ENCODE data around the gene RXRA.

DNA sequence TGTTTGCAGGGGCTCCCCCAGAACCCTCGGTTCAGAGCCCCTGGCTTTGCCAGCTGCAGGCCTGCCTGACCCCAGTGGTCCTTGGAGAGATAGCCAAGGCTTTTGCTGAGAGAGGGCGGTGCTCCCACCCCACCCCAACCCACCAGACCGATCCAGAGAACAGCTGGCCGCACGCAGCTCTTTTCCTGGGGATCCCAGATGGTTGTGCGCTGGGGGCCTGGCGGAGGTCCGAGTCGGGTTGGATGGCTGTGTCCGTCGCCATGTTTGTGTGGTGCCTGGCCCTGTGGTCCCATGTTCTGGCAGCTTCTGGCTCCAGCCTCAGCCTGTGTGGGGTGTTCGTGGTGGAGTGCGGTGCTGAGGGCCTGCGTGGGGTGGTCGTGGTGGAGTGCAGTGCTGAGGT is 97.5 kb downstream of the RXRA start:
- TF ChIP-seq, protein P1, sequence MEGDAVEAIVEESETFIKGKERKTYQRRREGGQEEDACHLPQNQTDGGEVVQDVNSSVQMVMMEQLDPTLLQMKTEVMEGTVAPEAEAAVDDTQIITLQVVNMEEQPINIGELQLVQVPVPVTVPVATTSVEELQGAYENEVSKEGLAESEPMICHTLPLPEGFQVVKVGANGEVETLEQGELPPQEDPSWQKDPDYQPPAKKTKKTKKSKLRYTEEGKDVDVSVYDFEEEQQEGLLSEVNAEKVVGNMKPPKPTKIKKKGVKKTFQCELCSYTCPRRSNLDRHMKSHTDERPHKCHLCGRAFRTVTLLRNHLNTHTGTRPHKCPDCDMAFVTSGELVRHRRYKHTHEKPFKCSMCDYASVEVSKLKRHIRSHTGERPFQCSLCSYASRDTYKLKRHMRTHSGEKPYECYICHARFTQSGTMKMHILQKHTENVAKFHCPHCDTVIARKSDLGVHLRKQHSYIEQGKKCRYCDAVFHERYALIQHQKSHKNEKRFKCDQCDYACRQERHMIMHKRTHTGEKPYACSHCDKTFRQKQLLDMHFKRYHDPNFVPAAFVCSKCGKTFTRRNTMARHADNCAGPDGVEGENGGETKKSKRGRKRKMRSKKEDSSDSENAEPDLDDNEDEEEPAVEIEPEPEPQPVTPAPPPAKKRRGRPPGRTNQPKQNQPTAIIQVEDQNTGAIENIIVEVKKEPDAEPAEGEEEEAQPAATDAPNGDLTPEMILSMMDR (IDR thresholded peaks at IDR 0.05 in 8 of 11, conservative IDR thresholded peaks at IDR 0.05 in 3 of 11) = no peak
- no peak for TF ChIP-seq POLR2A (IDR thresholded peaks at IDR 0.05)

Data from spleen (tissue), 7 donors.